Pancreas (tissue), 10 donors: ENCODE data around the gene PPP6R3. TPM values are rescaled to one million over a fixed set of nuclear protein-coding genes. Genes with fewer than 3 reads are reported as not detected.

ENCODE experiments used
- ATAC-seq, 4 donors: fragments of 200-7000 bp; cut with Tn5 transposase; one replicate each; pipeline versions ENCODE4 v1.8.0 to v1.9.1; 2020; ENCODE audit warnings: mild to moderate bottlenecking in 4 of 4, moderate library complexity in 4 of 4
- DNase-seq, 6 donors: peaks; one replicate each; pipeline ENCODE4 v3.0.0-alpha.2; 2020
- FAIRE-seq: peaks from 2 replicates; lab custom pipeline; 2012; peaks lifted over from hg19 to GRCh38; lab: Jason Lieb, UNC
- H3K27ac ChIP-seq, 4 donors: fragments of 200-600 bp; sonication (generic); 1 replicate in 3 of 4; 2 replicates in 1 of 4; pipeline versions ENCODE4 v1.5.0 to v1.8.0; 2020
- H3K27me3 ChIP-seq, 4 donors: fragments of 200-600 bp; one replicate each; pipeline ENCODE4 v1.8.0; 2021
- H3K36me3 ChIP-seq, 3 donors: fragments of 200-600 bp; sonication (generic) in 1 of 3; one replicate each; pipeline versions ENCODE4 v1.5.0 to v1.8.0; 2020 to 2021
- H3K4me1 ChIP-seq, 3 donors: fragments of 200-600 bp; one replicate each; pipeline ENCODE4 v1.8.0; 2021
- H3K4me3 ChIP-seq, 4 donors: fragments of 200-600 bp; sonication (generic) in 2 of 4; one replicate each; pipeline versions ENCODE4 v1.5.0 to v1.8.0; 2020 to 2021
- H3K9me3 ChIP-seq, 4 donors: fragments of 200-600 bp; one replicate each; pipeline ENCODE4 v1.8.0; 2021
- CTCF ChIP-seq, 4 donors: fragments of 200-600 bp; sonication (generic) in 3 of 4; IDR thresholded peaks; one replicate each; pipeline versions ENCODE4 v1.5.0 to v1.8.0; 2021; ENCODE audit warnings: antibody characterized with exemption in 4 of 4
- WGBS, 2 donors: extraction: QIAGEN DNeasy Blood & Tissue Kit; methylation state at CpG; one replicate each; pipeline ENCODE4 v1.1.7; 2013; 5-methylcytosine and 5-hydroxymethylcytosine counted together
- intact Hi-C, 3 donors: fragments of 100-400 bp; cut with DNase I; formaldehyde crosslinking; loops; one replicate each; pipeline versions ENCODE4 v1.11.1 to v1.14.2; 2022
- polyA plus RNA-seq, 2 donors: library from polyadenylated mRNA; stranded (reverse); fragments of 200-250 nt; gene quantifications; one replicate each; pipeline ENCODE4 v1.2.3, GENCODE V29; 2013
- total RNA-seq, 6 donors: library from RNA; stranded (reverse); fragmentation: NEBNext Ultra II Directional in 4 of 6; extraction: Animal tissue kit (Norgen Biotek cat#: 25700) in 4 of 6; gene quantifications; one replicate each; pipeline versions ENCODE4 v1.2.1 to v1.2.4, GENCODE V29; 2021 to 2023
- donor health status: healthy with polysubstance abuse.
- donor health status: DM: no; HTN: no; CAD: no; lungs with moderate emphysema.
- donor health status: DM: no; HTN: no; CAD: no.
- donor health status: control.
- donor health status: control.
- donor health status: Bipolar disorder and iron deficiency.
- donor health status: DM: yes; HTN: yes; CAD: no.
- donor health status: DM: no; HTN: no; CAD: no.
- donor health status: DM: no; HTN: no; CAD: no.
- donor health status: DM: yes; HTN: yes; CAD: no.

Gene PPP6R3
- total and polyA plus RNA-seq, 8 donors, result 19.5 to 56.0 (median 33.5) TPM

DNA sequence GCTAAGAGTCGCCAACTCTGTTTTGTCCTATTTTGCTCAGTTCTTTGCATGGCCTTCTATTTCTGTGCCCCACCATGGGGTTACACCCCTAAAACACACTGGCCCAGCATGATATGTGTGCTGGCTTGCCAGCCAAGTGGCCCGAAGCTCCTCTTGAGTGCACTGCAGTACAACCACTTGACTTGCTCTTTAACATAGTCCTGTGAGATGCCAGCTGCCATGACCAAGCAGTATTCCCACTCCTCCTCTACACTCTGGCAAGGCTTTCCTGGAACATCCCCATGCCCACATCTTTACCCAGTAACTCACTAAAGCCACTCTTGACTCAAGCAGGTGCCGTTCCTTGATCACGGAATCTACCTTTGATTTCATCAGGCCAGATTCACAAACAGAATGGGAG lies 120.9 kb downstream of the PPP6R3 start:
- no peak overlapping the region for H3K27ac ChIP-seq
- DNase-seq (no peak), FAIRE-seq (no peak), ATAC-seq (no peak)
- no peak overlapping the region for H3K4me3 ChIP-seq
- H3K27me3 ChIP-seq, result no peaks in the 10 kb centered on the region
- peaks cover 0 to 18% (median 0%) of the 10 kb centered on the region in 3 donors for H3K36me3 ChIP-seq
- 92 to 93% methylated on average over 4 of the region's 4 CpGs for WGBS, 2 donors
- intact Hi-C loops, result no loop called here
- H3K9me3 ChIP-seq, result no peaks in the 10 kb centered on the region
- H3K4me1 ChIP-seq, result peaks cover 0 to 16% (median 8%) of the 10 kb centered on the region in 3 donors
- TF ChIP-seq CTCF (IDR thresholded peaks at IDR 0.05), result no peak

- Histone ChIP-seq H3K4me1 (peaks cover 0 to 16% (median 8%) of the 10 kb centered on the region in 3 donors), H3K36me3 (peaks cover 0 to 14% (median 0%) of the 10 kb centered on the region in 3 donors), H3K4me3 (no peak overlapping the region), H3K27me3 (no peaks in the 10 kb centered on the region), H3K27ac (no peak overlapping the region), H3K9me3 (no peaks in the 10 kb centered on the region)
- DNase-seq, result no peak
- 93 to 95% methylated on average over 3 of the region's 3 CpGs for WGBS, 2 donors
- no peak for ATAC-seq
- TF ChIP-seq CTCF (IDR thresholded peaks at IDR 0.05), result no peak
- intact Hi-C loops, result no loop called here
- no peak for FAIRE-seq
Measured at GRCh38 chr11:68581901-68582300, 121.3 kb downstream of the PPP6R3 start.

- H3K4me3 ChIP-seq, result no peak overlapping the region
- DNase-seq (no peak), ATAC-seq (no peak), FAIRE-seq (no peak)
- H3K9me3 ChIP-seq, result no peaks in the 10 kb centered on the region
- H3K36me3 ChIP-seq, result peaks cover 0 to 13% (median 0%) of the 10 kb centered on the region in 3 donors
- intact Hi-C loops, result no loop called here
- no peaks in the 10 kb centered on the region for H3K27me3 ChIP-seq
- no peak overlapping the region for H3K27ac ChIP-seq
- H3K4me1 ChIP-seq, result peaks cover 0 to 12% (median 8%) of the 10 kb centered on the region in 3 donors
- WGBS, 2 donors, result 61 to 63% methylated on average over 8 of the region's 8 CpGs
- no peak for TF ChIP-seq CTCF (IDR thresholded peaks at IDR 0.05)
Measured at GRCh38 chr11:68582416-68583040, 122.0 kb downstream of the PPP6R3 start.

DNA sequence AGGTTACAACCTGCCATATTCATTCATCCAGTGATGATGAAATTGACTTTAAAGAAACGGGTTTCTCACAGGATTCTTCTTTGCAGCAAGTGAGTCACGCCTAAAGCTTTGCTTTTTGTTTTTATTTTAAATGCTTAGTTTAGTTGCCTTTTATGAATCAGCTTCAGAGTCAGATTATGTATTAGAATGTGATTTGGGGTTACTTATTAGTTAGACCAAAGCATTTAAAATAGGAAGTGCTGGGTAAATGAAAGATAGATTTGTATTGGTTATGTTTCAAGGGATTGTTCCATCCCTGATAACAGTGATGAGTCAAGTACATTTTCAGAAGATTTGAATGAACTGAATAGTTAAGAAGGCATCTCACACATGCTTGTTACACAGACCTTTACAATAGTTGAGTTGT lies 122.5 kb downstream of the PPP6R3 start:
- H3K27me3 ChIP-seq, result no peaks in the 10 kb centered on the region
- no peak for TF ChIP-seq CTCF (IDR thresholded peaks at IDR 0.05)
- WGBS, 2 donors, result 64% methylated on average over 2 of the region's 2 CpGs
- H3K4me1 ChIP-seq, result peaks cover 0 to 11% (median 8%) of the 10 kb centered on the region in 3 donors
- no peak for ATAC-seq
- peaks cover 0 to 14% (median 0%) of the 10 kb centered on the region in 3 donors for H3K36me3 ChIP-seq
- FAIRE-seq, result no peak
- H3K27ac ChIP-seq, result no peak overlapping the region
- H3K9me3 ChIP-seq, result no peaks in the 10 kb centered on the region
- H3K4me3 ChIP-seq, result no peak overlapping the region
- DNase-seq, result no peak
- intact Hi-C loops, result no loop called here

GRCh38 chr11:68584097-68584496 lies 123.5 kb downstream of the PPP6R3 start:
- no peak overlapping the region for H3K4me3 ChIP-seq

More at GRCh38 chr11:68584097-68584496, 123.5 kb downstream of the PPP6R3 start:
- FAIRE-seq (no peak), DNase-seq (peak in 5 of 6 donors; percentile 37 to 65 (median 56)), ATAC-seq (peak; percentile 66 to 82 (median 76))
- no peaks in the 10 kb centered on the region for H3K9me3 ChIP-seq
- peaks cover 0 to 8% (median 6%) of the 10 kb centered on the region in 3 donors for H3K4me1 ChIP-seq
- H3K27me3 ChIP-seq, result no peaks in the 10 kb centered on the region
- no peak overlapping the region for H3K27ac ChIP-seq
- peak in 3 of 4 donors; percentile 19 to 45 (median 34) for TF ChIP-seq CTCF (IDR thresholded peaks at IDR 0.05)
- peaks cover 0 to 18% (median 0%) of the 10 kb centered on the region in 3 donors for H3K36me3 ChIP-seq
- intact Hi-C loops, result no loop called here
- WGBS, 2 donors, result 65 to 68% methylated on average over 6 of the region's 6 CpGs
